Left ventricle myocardium inferior (tissue), 1 donor: ENCODE results near the gene CLTC. TPM values are rescaled to one million over a fixed set of nuclear protein-coding genes. Genes with fewer than 3 reads are reported as not detected.
A peak's percentile ranks its signal among the peaks of the same experiment; 100 is the strongest.
"Not testable (repeated sequence)": the region's sequence is repeated elsewhere in the genome, so short reads cannot be mapped to it uniquely, and the experiment has no call there.

Source experiments
- DNase-seq: peaks from one replicate; pipeline ENCODE4 v3.0.0-alpha.2; 2020
- H3K27ac ChIP-seq: fragments of 200-600 bp; replicated peaks from 2 replicates; pipeline ENCODE4 v1.8.0; 2021
- H3K27me3 ChIP-seq: fragments of 200-600 bp; 2 replicates; pipeline ENCODE4 v1.8.0; 2021; ENCODE audit warnings: low read depth
- H3K36me3 ChIP-seq: fragments of 200-600 bp; 2 replicates; pipeline ENCODE4 v1.8.0; 2021
- H3K4me1 ChIP-seq: fragments of 200-600 bp; 2 replicates; pipeline ENCODE4 v1.8.0; 2021
- H3K4me3 ChIP-seq: fragments of 200-600 bp; 2 replicates; pipeline ENCODE4 v1.8.0; 2021; ENCODE audit warnings: mild to moderate bottlenecking, moderate library complexity
- H3K9me3 ChIP-seq: fragments of 200-600 bp; replicated peaks from 2 replicates; pipeline ENCODE4 v1.8.0; 2021
- CTCF ChIP-seq: fragments of 200-600 bp; IDR thresholded peaks from 2 replicates; pipeline ENCODE4 v1.8.0; 2021; ENCODE audit warnings: antibody characterized with exemption, mild to moderate bottlenecking, borderline replicate concordance
- intact Hi-C: fragments of 100-400 bp; cut with micrococcal nuclease; formaldehyde crosslinking; loops from one replicate; pipeline ENCODE4 v1.11.0; 2022
- long read RNA-seq: library from polyadenylated mRNA; unstranded; transcript quantifications from one replicate; pipeline ENCODE4 v2.0.0, GENCODE V29; 2021
- total RNA-seq: library from RNA; stranded (reverse); fragmentation: NEBNext Ultra II Directional; extraction: Animal tissue kit (Norgen Biotek cat#: 25700); gene quantifications from one replicate; pipeline ENCODE4 v1.2.1, GENCODE V29; 2021
- donor health status: DM: no; HTN: yes; CAD: no; lungs with severe emphysema.

The CLTC gene
- total RNA-seq = 162 TPM
- long read RNA-seq, full-length matches to known transcripts = 24 of 157 reads
- long read RNA-seq, partial matches to known transcripts = 29 of 157 reads
- long read RNA-seq, other reads (novel, unspliced or antisense) = 104 of 157 reads

GRCh38 chr17:59619298-59620063, at the start of gene CLTC:
Gene CLTC (plus strand): TSS chr17:59619895. CDS start chr17:59620132, 237 bp downstream.
- Histone ChIP-seq H3K4me3 (peak within 1 kb of the TSS; percentile 92), H3K27ac (peak within 1 kb of the TSS; percentile 99), H3K4me1 (peaks cover 67% of the 10 kb centered on the region), H3K36me3 (no peaks in the 10 kb centered on the region), H3K9me3 (no peaks in the 10 kb centered on the region), H3K27me3 (no peaks in the 10 kb centered on the region)
- peak; percentile 90 for DNase-seq
- no peak for TF ChIP-seq CTCF
- intact Hi-C loops = no loop called here

DNA sequence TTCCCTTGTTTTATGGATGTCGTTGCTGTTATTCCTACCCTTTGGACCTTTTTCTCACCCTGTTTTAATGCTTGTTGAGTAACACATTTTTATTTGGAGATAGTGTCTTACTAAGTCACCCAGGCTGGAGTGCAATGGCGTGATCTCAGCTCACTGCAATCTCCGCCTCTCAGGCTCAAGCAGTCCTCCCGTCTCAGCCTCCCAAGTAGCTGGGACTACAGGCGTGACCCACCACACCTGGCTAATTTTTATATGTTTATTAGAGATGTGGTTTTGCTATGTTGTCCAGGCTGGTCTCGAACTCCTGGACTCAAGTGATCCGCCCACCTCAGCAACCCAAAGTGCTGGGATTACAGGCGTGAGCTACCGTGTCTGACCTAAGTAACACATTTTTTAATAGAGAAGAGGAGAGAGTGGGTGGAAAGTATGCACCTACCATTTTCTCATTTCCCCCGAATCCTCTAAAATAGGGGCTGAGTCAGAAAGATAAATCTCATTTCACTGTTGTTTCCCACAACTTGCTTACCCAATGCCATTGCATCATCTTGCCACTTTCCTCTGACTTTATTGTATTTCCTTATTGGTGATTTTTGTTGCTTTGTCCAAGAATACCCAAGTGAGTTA, 47.3 kb upstream of the CLTC start:
- no peak overlapping the region for H3K27ac ChIP-seq
- H3K9me3 ChIP-seq = no peaks in the 10 kb centered on the region
- no peak for TF ChIP-seq CTCF
- no peak overlapping the region for H3K4me3 ChIP-seq
- intact Hi-C loops = no loop called here
- H3K36me3 ChIP-seq = peaks cover 41% of the 10 kb centered on the region
- H3K27me3 ChIP-seq = no peaks in the 10 kb centered on the region
- DNase-seq = no peak
- H3K4me1 ChIP-seq = no peaks in the 10 kb centered on the region

GRCh38 chr17:59584168-59584567, 35.5 kb upstream of the CLTC start:
- DNase-seq, H3K27ac ChIP-seq, H3K4me1 ChIP-seq, H3K4me3 ChIP-seq, H3K9me3 ChIP-seq, intact Hi-C loops, H3K27me3 ChIP-seq: not testable (repeated sequence)
- H3K36me3 ChIP-seq = peaks cover 17% of the 10 kb centered on the region

GRCh38 chr17:59600169-59600568, 19.5 kb upstream of the CLTC start:
- no peaks in the 10 kb centered on the region for H3K27me3 ChIP-seq
- TF ChIP-seq CTCF = no peak
- intact Hi-C loops = no loop called here
- no peaks in the 10 kb centered on the region for H3K9me3 ChIP-seq
- H3K36me3 ChIP-seq = peaks cover 50% of the 10 kb centered on the region
- no peak overlapping the region for H3K4me3 ChIP-seq
- no peak overlapping the region for H3K27ac ChIP-seq
- DNase-seq = no peak
- no peaks in the 10 kb centered on the region for H3K4me1 ChIP-seq

DNA sequence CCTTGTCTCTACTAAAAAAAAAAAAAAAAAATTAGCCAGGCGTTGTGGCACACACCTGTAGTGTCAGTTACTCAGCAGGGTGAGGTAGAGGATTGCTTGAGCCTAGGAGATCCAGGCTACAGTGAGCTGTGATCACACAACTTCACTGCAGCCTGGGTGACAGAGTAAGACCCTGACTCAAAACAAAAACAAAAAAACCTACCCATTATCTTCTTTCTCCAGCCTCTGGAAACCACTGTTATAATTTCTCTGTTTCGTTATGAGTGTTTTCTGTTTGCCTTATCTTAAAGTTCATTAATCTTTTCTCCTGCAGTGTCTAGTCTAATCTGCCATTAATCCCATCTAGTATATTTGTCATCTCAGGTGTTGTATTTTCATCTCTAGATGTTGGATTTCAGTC, 18.6 kb upstream of the CLTC start:
- Histone ChIP-seq H3K4me1 (no peaks in the 10 kb centered on the region), H3K4me3 (no peak overlapping the region), H3K27ac (no peak overlapping the region), H3K36me3 (peaks cover 59% of the 10 kb centered on the region), H3K9me3 (no peaks in the 10 kb centered on the region), H3K27me3 (no peaks in the 10 kb centered on the region)
- DNase-seq = no peak
- TF ChIP-seq CTCF = no peak
- intact Hi-C loops = no loop called here

DNA sequence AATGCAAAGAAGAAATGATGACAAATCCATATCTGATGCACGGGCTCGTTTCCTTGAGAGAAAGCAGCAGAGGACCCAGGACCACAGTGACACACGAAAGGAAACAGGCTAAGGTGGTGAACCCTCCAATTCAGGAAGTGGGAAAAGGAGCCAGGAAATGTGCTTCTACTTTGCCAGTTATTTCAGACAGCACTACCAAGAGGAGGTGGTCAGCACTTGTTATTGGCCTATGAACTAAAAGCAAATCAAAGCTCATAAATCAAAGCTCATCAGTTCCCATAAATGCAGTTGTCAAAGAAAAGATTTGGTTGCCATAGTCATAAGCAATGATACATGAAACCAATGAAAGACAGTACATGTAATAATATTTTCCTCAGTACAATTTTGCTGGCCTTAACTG, 12.6 kb upstream of the CLTC start:
- no peaks in the 10 kb centered on the region for H3K27me3 ChIP-seq
- H3K9me3 ChIP-seq = no peaks in the 10 kb centered on the region
- intact Hi-C loops = no loop called here
- H3K4me1 ChIP-seq = no peaks in the 10 kb centered on the region
- DNase-seq = no peak
- peaks cover 76% of the 10 kb centered on the region for H3K36me3 ChIP-seq
- no peak overlapping the region for H3K27ac ChIP-seq
- TF ChIP-seq CTCF = no peak
- H3K4me3 ChIP-seq = no peak overlapping the region
